Epidermal melanocyte (primary cell): Measurements from ENCODE around the gene SLC22A17.

Experiments used
- DNase-seq: peaks from one replicate; pipeline ENCODE4 v3.0.0; 2011; ENCODE audit warnings: low spot score; ENCODE audit not compliant: insufficient read length

SLC22A17 gene

GRCh38 chr14:23364164-23365035 lies 11.7 kb upstream of the SLC22A17 start:
- DNase-seq, result peak; percentile 73

DNA sequence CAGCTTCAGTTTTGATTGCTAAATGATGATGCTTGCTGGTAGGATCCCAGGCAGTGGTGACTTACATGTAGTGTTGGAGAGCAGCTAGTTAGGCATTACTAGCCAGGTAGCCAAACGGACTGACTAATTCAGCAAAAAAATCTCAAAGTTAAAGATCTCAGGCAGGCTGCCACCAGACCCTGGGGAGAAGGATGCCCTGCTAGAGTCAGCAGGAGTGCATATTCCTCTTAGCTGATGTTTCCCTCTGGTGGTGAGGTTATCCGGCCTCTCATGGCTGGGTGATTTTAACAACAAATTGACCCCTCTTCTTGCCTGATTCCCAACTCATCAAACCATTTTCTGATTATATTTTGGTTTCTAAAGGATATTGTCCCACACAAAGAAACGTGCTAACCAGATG lies 9.5 kb upstream of the SLC22A17 start:
- DNase-seq, result no peak

- DNase-seq, result no peak
Observed at GRCh38 chr14:23361763-23362162, 9.1 kb upstream of the SLC22A17 start.

DNA sequence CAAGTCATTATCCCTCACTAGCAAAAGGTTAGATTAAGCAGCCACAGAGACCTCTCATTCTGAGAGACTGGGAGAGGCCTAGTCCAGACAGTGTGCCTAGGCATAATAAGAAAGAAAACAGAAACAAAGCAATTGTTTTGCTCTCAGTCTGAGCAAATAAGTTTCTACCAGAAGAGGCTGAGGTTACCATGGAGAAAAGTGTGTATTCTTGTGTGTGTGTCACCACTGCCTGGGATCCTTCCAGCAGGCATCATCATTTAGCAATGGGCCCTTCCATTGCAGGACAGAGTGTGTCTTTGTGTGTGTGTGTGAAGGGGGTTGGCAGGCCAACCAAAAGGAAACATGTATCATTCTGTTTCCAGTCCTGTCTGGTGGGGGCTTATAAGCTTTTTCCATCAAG lies 8.6 kb upstream of the SLC22A17 start:
- DNase-seq, result no peak

DNA sequence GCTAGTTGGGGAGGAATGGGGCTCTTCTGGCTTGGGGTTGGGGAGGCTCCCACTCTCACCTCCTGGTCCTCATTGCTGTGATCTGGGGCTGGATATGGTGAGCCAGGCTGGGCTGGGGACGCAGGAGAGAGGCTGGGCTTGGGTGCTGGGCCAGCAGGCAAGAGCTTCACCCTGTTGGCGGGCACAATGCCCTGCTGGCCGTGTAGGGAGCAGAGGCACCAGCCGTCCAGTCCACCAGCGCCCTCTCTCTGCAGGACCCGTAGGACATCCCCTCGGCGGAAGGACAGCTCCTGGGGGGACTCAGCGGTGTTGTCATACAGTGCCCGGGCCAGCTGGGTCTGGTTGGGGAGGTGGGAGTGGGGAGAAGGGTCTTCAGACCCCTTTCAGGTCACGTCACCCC lies 7.8 kb upstream of the SLC22A17 start:
- DNase-seq, result no peak

- peak; percentile 8 for DNase-seq
Observed at GRCh38 chr14:23359722-23360447, 7.2 kb upstream of the SLC22A17 start.

DNA sequence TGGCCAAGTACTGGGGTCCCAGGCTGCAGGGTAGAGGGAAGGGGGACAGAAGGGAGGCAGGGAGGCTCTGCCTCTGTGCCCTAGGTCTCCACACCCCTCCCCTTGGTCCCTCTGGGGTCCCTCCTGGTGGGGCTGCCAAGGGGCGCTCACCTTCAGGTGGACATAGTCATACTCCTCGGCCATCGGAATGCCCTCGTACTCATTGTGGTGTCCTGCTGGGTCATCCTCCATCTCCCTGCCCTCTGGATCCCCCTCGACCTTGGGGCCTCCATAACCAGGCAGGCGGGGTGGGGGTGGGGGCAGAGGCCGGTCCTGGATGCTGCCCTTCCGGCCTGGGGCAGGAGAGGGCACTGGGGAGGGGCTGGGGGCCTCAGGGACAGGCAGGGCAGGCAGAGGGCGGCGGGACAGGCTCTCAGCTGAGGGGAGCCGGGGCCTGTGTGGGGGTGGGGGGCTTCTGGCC lies 6.5 kb upstream of the SLC22A17 start:
- no peak for DNase-seq

DNA sequence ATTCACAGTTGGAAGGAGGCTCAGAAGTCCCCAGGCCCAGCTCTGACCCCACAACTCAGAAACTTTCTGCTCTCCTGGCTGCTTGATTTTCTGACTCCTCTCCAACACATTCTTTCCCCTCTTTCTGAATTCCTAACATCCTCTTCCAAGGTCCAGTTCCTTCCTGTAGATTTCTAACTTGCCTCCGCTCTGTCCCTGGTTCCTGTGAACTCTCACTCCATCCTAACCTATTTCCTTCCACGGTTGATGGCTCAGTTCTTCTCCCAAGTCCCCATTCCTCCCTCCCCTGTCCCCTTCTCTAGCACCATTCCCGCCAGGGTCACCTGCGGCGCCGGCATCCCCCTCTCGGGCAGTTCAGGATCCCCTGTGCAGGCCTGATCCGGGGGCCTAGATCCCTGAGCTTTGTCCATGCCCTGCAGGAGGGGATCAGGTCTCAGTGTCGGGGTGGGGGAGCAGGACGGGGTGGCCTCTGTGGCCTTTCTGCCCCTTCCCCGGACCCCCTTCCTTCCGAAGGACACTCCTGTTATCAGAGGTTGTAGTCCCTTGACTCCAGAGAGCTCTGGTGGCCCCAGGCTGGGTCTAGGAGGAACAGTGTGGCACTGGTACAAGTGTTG lies 6.0 kb upstream of the SLC22A17 start:
- peak; percentile 3 for DNase-seq

DNA sequence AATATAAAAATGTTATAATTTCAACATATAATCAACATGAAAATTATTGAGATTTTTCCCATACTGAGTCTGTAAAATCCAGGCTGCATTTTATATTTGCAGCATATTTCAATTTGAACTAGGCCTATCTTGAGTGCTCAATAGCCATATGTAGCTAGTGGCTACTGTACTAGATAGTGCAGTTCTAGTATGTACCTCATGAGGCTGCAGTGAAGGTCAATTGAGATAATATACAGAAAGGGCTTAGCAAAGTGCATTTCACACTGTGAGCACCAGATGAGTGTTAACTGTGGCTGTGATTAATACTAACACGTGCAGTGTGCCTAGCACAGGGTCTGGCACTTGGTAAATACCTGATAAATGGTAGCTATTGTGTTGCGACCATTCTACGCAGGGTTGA lies 5.4 kb upstream of the SLC22A17 start:
- no peak for DNase-seq

GRCh38 chr14:23357261-23357660 lies 4.6 kb upstream of the SLC22A17 start:
- DNase-seq, result no peak

GRCh38 chr14:23356662-23357061 lies 4.0 kb upstream of the SLC22A17 start:
- DNase-seq, result no peak

GRCh38 chr14:23355871-23356435 lies 3.3 kb upstream of the SLC22A17 start:
- no peak for DNase-seq

- no peak for DNase-seq
Observed at GRCh38 chr14:23354990-23355389, 2.3 kb upstream of the SLC22A17 start.

DNA sequence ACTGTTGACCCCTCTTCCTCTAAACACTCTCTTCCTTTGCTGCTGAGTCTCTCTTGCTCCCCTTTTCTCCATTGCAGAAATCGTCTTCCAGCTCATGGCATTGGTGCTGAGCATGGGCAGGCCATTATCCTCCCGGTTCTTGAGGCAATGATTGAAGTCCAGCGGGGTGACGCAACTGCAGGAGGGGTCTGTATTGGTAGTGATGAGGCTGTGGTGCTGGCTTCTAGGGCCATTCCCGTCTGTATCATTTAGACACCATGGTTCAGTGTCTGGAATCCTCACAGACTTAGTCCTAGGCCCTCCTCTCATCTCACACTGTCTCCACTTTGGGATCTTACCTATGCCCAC lies 720 bp upstream of the SLC22A17 start:
- no peak for DNase-seq

DNA sequence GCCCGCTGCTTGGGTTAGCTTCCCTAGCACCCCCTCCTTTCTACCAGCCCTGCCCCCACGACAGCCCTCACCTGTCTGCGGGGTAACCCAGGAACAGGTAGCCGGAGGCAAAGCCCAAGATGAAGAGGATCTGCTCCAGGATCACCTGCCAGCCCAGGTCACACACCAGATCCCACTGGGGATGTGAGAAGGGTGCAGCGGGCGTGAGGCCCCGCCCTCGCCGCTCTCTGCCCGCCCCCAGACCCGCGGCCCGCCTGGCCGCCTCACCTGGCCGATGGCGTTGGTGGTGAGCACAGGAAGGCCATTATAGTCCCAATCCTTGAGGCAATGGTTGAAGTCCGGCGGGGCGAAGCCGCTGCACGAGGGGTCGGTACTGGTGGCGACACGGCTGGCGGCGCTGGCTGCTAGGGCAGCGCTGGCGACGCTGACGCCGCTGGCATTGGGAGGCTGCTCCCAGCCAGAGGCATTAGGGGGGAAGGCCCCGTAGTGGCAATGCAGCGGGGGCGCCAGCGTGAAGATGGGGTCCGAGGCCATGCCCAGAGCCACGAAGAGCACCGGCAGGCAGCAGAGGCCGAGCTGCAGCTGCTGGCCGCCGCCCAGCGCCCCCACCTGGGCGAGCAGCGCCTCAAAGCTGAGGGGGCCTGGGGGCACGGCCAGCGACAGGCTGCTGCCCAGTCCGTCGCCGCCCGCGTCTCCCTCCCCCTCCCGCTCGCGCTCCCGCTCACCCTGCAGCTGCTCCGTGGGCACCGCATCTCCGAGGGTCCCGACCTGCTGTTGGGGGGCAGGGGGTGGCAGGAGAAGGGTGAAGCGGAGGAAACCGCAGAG lies 794 bp downstream of the SLC22A17 start:
- no peak for DNase-seq

- no peak for DNase-seq
Observed at GRCh38 chr14:23349156-23349845, 3.4 kb downstream of the SLC22A17 start.

DNA sequence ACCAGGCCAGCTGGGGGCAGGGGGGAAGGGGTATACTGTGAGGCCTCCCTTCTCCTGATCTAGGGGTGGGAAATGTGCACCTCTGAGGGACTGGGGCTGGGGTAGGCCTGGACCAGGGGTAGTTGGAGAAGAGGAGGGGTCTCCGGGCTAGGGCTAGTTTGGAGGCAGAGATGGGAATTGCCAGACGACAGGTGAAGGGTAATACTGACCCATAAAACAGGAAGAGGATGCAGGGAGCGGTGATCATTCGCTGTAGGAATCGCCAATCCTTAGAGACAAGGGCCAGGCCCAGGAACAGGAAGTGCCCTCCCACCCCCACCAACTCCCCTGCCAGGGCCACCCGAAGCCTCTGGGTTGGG lies 4.4 kb downstream of the SLC22A17 start:
- no peak for DNase-seq

- DNase-seq, result no peak
Observed at GRCh38 chr14:23347406-23348296, 5.0 kb downstream of the SLC22A17 start.

- DNase-seq, result no peak
Observed at GRCh38 chr14:23346693-23347405, 5.8 kb downstream of the SLC22A17 start.
